T-helper 17 cell (primary cell): ENCODE data around the gene AQP10. TPM values are rescaled to one million over a fixed set of nuclear protein-coding genes. Genes with fewer than 3 reads are reported as not detected.
"Not testable (repeated sequence)": the region's sequence is repeated elsewhere in the genome, so short reads cannot be mapped to it uniquely, and the experiment has no call there.

Experiments used
- ATAC-seq: fragments of 150-1000 bp; cut with Tn5 transposase; 2 replicates; pipeline ENCODE4 v1.10.0; 2021; ENCODE audit warnings: mild to moderate bottlenecking, moderate library complexity
- DNase-seq, 3 donors: peaks; one replicate each; pipeline versions ENCODE4 v3.0.0 to v3.0.0-alpha.2; 2020 to 2021
- H3K9me3 ChIP-seq: one replicate; pipeline ENCODE4 v1.7.0; 2013; ENCODE audit warnings: low read length, mild to moderate bottlenecking; ENCODE audit not compliant: control insufficient read depth, poor library complexity, severe bottlenecking
- H3K27ac Mint-ChIP-seq: one replicate; pipeline ENCODE4 v1.8.0; 2022; ENCODE audit warnings: mild to moderate bottlenecking, moderate library complexity, mixed read lengths
- H3K27me3 Mint-ChIP-seq: one replicate; pipeline ENCODE4 v1.8.0; 2022; ENCODE audit warnings: mixed read lengths
- H3K36me3 Mint-ChIP-seq: one replicate; pipeline ENCODE4 v1.8.0; 2022; ENCODE audit warnings: low read depth, mixed read lengths
- H3K4me1 Mint-ChIP-seq: one replicate; pipeline ENCODE4 v1.8.0; 2022; ENCODE audit warnings: mild to moderate bottlenecking, mixed read lengths
- H3K4me3 Mint-ChIP-seq: one replicate; pipeline ENCODE4 v1.8.0; 2022; ENCODE audit warnings: mild to moderate bottlenecking, moderate library complexity, mixed read lengths
- total RNA-seq, 4 donors: library from RNA in 2 of 4; stranded (reverse) in 2 of 4; gene quantifications; one replicate each; pipeline ENCODE4 v1.2.3 and lab custom pipeline; 2022 to 2026

The AQP10 gene, protein sequence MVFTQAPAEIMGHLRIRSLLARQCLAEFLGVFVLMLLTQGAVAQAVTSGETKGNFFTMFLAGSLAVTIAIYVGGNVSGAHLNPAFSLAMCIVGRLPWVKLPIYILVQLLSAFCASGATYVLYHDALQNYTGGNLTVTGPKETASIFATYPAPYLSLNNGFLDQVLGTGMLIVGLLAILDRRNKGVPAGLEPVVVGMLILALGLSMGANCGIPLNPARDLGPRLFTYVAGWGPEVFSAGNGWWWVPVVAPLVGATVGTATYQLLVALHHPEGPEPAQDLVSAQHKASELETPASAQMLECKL
- total RNA-seq (1 to 10 TPM in 1 of 2 donors, under 1 TPM in 1; 0.42 to 8.9 TPM), total RNA-seq (lab: John Stamatoyannopoulos, UW) (0 to 0.30 reads per million in 2 donors)

DNA sequence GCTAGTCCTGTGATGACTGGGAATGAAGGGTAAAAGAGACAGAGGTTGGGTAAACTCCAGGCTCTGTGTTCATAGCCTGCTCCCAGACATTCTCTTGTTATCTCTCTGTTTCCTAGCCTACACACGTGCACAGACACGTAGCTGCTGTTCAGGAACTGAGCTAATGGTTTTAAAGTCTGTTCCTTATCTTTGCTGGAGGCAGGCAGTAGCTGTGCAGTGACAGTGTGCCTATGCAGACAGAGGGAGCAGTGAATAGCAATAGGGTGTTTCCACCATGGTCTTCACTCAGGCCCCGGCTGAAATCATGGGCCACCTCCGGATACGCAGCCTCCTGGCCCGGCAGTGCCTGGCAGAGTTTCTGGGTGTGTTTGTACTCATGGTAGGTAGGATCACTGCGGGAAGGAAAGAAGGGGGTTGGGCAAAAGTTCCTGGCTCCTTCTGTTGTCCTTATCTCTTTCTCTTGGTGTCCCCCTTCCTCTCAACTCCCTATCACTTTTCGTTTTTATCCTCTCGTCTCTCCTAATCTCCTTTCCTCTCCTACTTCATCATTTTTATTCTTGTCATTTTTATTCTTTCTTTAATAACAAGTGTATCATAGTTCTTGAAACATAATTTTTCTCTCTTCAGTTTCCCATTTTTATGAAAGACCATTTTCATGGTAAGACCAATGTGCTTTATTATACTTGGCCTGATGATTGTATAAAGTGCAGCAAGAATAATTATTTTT is at the start of gene AQP10:
Gene AQP10, plus strand, starts transcription at position 212 of the 727 bp plus-strand sequence. Its CDS starts 63 bp downstream, at position 275.
- H3K27me3 Mint-ChIP-seq = no peaks in the 10 kb centered on the region
- H3K36me3 Mint-ChIP-seq = no peaks in the 10 kb centered on the region
- DNase-seq = no peak
- no peak for ATAC-seq
- H3K4me1 Mint-ChIP-seq = peaks cover 12% of the 10 kb centered on the region
- no peak within 1 kb of the TSS for H3K27ac Mint-ChIP-seq
- peaks cover 2% of the 10 kb centered on the region for H3K9me3 ChIP-seq
- H3K4me3 Mint-ChIP-seq = no peak within 1 kb of the TSS

DNA sequence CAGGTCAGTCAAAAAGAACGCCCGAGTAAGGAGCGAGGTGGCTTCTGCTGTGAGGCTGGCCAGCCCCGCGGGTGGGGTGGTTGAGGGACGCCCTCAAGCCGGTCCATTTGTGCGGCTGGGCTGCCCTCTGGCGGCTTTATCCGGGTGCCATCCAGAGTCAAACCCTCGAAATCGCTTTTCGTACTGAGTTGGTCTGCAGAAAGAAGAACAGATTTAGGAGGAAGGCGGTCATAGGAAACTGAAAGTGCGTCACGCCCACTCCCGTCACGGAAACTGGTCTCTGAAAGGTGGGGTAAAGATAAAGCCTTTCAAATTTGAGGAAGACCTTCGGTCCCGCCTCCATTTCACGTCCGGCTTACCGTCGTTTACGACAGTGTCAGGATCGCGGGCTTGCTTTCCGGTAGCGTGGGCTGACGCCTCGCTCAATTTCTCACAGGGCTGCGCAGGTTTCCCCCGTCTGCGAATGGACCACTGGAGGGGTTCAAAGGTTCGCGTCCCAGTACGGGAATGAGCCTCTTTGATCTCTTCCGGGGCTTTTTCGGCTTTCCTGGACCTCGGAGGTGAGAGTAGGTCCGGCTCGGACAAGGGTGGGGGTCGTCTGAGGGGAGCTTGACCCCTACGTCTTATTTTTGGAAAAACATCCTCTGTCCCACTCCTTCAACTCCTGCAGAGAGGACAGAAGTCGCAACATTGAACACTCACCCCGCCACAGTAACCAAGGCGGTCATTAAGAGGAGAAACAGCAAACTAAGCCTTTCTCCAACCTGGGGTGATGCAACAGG is 48.5 kb upstream of the AQP10 start, which contains the start of gene HAX1:
Gene HAX1, plus strand, starts transcription at position 413 of the 782 bp plus-strand sequence. Its CDS starts 95 bp downstream, at position 508.
- H3K36me3 Mint-ChIP-seq = peaks cover 16% of the 10 kb centered on the region
- H3K9me3 ChIP-seq = no peaks in the 10 kb centered on the region
- H3K27me3 Mint-ChIP-seq = no peaks in the 10 kb centered on the region
- peak within 1 kb of the TSS; percentile 96 for H3K4me3 Mint-ChIP-seq
- peak within 1 kb of the TSS; percentile 100 for H3K27ac Mint-ChIP-seq
- DNase-seq (peak; percentile 80 to 91 (median 86)), ATAC-seq (peak; percentile 90)
- peaks cover 22% of the 10 kb centered on the region for H3K4me1 Mint-ChIP-seq

DNA sequence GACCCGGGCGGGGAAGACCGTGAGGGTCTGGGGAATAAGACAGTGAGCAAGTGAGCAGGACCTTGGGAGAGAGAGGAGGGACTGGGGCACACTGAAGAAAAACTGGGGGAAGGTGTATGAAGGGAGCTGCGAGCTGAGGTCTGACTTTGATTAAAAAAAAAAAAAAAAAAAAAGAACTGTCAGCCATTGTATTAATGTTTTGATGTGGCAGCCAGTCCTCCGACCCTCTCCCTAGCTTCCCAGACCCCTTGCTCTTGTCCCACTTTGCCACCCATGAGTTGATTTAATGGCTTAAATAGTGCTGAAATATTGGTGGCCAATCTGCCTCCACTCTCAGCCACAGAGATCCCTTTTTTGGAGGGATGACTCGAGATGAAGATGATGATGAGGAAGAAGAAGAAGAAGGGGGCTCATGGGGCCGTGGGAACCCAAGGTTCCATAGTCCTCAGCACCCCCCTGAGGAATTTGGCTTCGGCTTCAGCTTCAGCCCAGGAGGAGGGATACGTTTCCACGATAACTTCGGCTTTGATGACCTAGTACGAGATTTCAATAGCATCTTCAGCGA is 47.8 kb upstream of the AQP10 start:
- Mint-ChIP-seq H3K36me3 (peaks cover 16% of the 10 kb centered on the region), H3K27me3 (no peaks in the 10 kb centered on the region), H3K4me3 (peak overlapping the region; percentile 96), H3K4me1 (peaks cover 22% of the 10 kb centered on the region), H3K27ac (peak overlapping the region; percentile 100)
- DNase-seq = no peak
- ATAC-seq = no peak
- no peaks in the 10 kb centered on the region for H3K9me3 ChIP-seq

DNA sequence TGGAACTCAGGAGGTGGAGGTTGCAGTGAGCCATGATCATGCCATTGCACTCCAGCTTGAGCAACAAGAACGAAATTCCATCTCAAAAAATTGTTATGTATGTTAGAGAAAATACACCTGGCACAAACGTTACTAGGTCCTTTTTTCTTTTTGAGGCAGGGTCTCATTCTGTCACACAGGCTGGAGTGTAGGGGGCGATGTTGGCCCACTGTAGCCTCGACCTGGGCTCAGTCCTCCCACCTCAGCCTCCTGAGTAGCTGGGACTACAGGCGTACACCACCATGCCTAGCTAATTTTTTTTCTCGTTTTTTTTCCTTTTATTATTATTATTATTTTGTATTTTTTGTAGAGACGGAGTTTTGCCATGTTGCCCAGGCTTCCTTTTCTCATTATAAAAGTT is 44.1 kb upstream of the AQP10 start:
- Mint-ChIP-seq H3K36me3 (peaks cover 6% of the 10 kb centered on the region), H3K4me1 (peaks cover 18% of the 10 kb centered on the region), H3K27me3 (no peaks in the 10 kb centered on the region), H3K4me3 (no peak overlapping the region), H3K27ac (no peak overlapping the region)
- H3K9me3 ChIP-seq = no peaks in the 10 kb centered on the region
- DNase-seq (no peak), ATAC-seq (no peak)

DNA sequence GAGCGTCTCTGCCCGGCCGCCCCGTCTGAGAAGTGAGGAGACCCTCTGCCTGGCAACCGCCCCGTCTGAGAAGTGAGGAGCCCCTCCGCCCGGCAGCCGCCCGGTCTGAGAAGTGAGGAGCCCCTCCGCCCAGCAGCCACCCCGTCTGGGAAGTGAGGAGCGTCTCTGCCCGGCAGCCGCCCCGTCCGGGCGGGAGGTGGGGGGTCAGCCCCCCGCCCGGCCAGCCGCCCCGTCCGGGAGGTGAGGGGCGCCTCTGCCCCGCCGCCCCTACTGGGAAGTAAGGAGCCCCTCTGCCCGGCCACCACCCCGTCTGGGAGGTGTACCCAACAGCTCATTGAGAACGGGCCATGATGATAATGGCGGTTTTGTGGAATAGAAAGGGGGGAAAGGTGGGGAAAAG is 33.3 kb upstream of the AQP10 start:
- H3K36me3 Mint-ChIP-seq, H3K27ac Mint-ChIP-seq, ATAC-seq, H3K4me1 Mint-ChIP-seq, DNase-seq, H3K4me3 Mint-ChIP-seq, H3K9me3 ChIP-seq: not testable (repeated sequence)
- H3K27me3 Mint-ChIP-seq = peaks cover 10% of the 10 kb centered on the region

DNA sequence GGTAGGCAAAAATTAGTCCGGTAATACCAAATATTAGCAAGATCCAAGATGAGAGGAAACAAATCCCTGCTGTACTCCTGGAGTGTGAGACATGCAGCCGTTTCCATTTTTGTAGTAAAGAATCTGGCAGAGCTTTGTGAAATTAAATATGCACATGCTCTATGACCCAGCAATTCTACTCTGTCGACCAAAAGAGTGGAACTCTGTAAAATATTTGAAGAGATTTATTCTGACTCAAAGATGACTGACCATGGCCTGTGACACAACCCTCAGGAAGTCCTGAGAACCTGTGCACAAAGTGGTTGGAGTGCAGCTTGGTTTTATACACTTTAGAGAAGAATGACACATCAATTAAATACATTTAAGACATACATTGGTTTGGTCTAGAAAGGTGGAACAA is 32.2 kb upstream of the AQP10 start:
- ATAC-seq (no peak), DNase-seq (no peak)
- H3K27me3 Mint-ChIP-seq = peaks cover 10% of the 10 kb centered on the region
- no peak overlapping the region for H3K4me3 Mint-ChIP-seq
- H3K36me3 Mint-ChIP-seq = no peaks in the 10 kb centered on the region
- no peak overlapping the region for H3K27ac Mint-ChIP-seq
- no peaks in the 10 kb centered on the region for H3K9me3 ChIP-seq
- peaks cover 5% of the 10 kb centered on the region for H3K4me1 Mint-ChIP-seq

DNA sequence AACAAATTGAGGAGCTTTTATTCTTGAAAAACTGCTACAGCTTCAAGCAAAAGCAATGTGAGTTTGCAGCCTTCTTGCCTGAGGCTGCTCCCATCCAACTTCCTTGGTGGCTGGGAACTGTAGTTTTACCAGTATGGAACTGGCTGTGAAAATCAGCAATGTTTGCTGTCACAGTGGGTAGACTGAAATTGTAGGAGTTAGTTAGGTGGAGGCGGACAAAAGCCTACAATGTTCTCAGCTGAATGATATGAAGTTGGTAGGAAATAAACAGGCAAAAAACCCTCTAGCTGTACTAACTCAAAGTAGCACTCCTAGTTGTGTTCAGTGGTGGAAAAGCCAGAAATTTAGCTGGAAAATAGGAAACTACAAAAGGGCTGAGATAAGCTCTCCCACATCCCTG is 30.0 kb upstream of the AQP10 start:
- ATAC-seq = no peak
- peaks cover 2% of the 10 kb centered on the region for H3K36me3 Mint-ChIP-seq
- H3K4me3 Mint-ChIP-seq = no peak overlapping the region
- no peak overlapping the region for H3K27ac Mint-ChIP-seq
- no peak for DNase-seq
- H3K4me1 Mint-ChIP-seq = peaks cover 3% of the 10 kb centered on the region
- peaks cover 3% of the 10 kb centered on the region for H3K9me3 ChIP-seq
- H3K27me3 Mint-ChIP-seq = peaks cover 10% of the 10 kb centered on the region

DNA sequence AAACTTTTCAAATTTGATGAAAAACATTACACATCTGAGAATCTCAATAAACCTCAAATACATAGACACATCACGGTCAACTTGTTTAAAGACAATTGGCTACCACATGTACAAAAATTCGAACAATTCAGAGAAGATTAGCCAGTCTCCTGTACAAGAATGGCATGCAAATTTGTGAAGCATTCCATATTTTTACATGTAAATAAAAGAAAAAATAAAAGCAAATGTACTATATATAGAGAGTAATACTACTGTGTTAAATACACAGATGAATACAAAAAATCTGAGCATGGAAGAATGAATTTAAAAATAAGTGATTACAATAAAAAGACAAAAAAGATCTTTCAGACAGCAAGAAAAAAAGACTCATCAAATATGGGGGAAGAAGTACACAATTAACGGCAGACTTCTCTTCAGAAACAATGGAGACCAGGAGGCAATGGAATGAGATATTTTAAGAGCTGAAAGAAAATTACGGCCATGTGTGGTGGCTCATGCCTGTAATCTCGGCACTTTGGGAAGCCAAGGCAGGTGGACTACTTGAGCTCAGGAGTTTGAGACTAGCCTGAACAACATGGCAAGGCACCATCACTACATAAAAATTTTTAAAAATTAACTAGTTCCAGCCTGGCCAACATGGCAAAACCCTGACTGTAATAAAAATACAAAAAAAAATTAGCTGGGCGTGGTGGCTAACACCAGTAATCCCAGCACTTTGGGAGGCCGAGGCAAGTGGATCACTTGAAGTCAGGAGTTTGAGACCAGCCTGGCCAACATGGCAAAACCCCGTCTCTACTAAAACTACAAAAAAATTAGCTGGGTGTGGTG is 25.3 kb upstream of the AQP10 start:
- peaks cover 3% of the 10 kb centered on the region for H3K9me3 ChIP-seq
- no peak for ATAC-seq

DNA sequence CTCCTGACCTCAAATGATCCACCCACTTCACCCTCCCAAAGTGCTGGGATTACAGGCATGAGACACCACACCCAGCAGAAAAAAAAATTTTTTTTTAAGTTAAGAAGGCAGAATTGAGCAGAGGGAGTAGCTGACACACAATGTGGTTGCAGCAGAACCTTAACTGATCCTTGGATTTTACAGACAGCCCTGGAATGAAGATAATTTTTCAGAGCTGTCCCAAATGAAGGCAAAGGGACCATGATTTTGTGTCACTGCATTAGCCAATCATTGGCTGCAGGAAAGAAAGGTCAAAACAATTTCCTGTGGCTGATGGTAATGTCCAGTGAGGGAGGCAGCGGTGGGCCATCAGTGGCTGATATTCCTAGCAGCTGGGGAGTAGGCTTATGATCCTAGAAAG is 19.3 kb upstream of the AQP10 start:
- H3K36me3 Mint-ChIP-seq = no peaks in the 10 kb centered on the region
- ATAC-seq (no peak), DNase-seq (no peak)
- no peaks in the 10 kb centered on the region for H3K9me3 ChIP-seq
- no peaks in the 10 kb centered on the region for H3K27me3 Mint-ChIP-seq
- no peaks in the 10 kb centered on the region for H3K4me1 Mint-ChIP-seq
- no peak overlapping the region for H3K4me3 Mint-ChIP-seq
- no peak overlapping the region for H3K27ac Mint-ChIP-seq

More for the DNA sequence above, 25.3 kb upstream of the AQP10 start:
- Mint-ChIP-seq H3K27ac (no peak overlapping the region), H3K4me3 (no peak overlapping the region), H3K4me1 (no peaks in the 10 kb centered on the region), H3K36me3 (peaks cover 2% of the 10 kb centered on the region), H3K27me3 (peaks cover 5% of the 10 kb centered on the region)
- no peak for DNase-seq

DNA sequence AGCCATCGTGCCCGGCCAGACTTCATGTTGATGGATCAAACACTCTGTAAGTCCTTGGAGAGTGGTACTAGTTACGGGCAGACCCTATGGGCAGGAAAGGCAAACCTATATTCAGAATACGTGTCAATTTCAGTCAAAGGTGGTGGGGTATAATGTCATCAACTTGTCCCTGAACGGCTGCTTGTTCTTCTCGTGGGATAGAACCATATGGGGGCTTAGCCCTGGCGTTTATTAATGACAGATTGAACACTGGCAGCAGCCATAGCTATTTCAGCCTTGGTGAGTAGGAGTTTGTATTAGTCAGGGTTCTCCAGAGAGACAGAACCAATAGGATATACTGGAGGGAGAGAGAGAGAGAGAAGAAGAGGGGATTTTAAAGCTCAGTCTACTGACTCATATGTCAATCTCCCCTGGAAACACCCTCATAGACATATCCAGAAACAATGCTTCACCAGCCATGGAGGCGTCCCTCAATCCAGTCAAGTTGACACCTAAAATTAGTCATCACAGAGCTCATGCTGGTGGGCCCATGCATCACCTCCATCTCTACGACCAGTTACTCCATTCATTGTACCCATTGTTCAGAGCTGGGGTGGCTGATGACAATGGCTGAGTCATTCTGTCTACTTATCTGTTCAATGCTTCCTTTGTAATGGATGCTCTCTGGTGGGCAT is 16.1 kb upstream of the AQP10 start:
- ATAC-seq = no peak
- no peak overlapping the region for H3K27ac Mint-ChIP-seq
- H3K36me3 Mint-ChIP-seq = no peaks in the 10 kb centered on the region

DNA sequence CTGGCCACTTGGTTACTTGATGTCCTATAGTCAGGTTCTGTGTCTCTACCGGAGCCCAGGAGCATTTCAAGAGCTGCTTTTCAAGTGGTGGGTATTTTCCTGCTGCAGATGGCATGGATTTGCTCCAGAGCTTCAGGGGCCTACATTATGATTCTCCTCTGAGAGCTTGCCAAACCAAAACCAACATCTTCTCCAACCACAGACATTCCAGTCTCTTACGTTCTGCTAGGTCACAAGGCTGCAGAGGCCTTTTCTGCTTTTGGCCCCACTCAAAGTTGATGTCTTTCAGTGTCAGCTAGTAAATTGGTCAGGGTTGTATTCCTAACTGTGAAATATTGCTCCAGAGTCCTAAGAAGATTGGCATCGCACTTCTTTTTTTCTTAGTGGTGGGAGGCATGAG is 14.7 kb upstream of the AQP10 start:
- Mint-ChIP-seq H3K27ac (no peak overlapping the region), H3K4me1 (peaks cover 12% of the 10 kb centered on the region), H3K4me3 (no peak overlapping the region), H3K36me3 (no peaks in the 10 kb centered on the region), H3K27me3 (no peaks in the 10 kb centered on the region)
- no peaks in the 10 kb centered on the region for H3K9me3 ChIP-seq
- DNase-seq = no peak
- no peak for ATAC-seq

More for the DNA sequence above, 16.1 kb upstream of the AQP10 start:
- Mint-ChIP-seq H3K27me3 (no peaks in the 10 kb centered on the region), H3K4me3 (no peak overlapping the region), H3K4me1 (peaks cover 12% of the 10 kb centered on the region)
- no peak for DNase-seq
- H3K9me3 ChIP-seq = no peaks in the 10 kb centered on the region
